HG02870 (cell line): Measurements from ENCODE around the gene KRT81.
A peak's percentile ranks its signal among the peaks of the same experiment; 100 is the strongest.

Experiments used
- ATAC-seq: cut with Tn5 transposase; IDR thresholded peaks from one replicate; pipeline ENCODE4 v1.9.1; 2021; ENCODE audit warnings: mild to moderate bottlenecking, moderate library complexity; ENCODE audit not compliant: unreplicated experiment

The KRT81 gene

GRCh38 chr12:52291267-52291935, at the start of gene KRT81:
KRT81 (minus strand) TSS chr12:52291534; CDS start chr12:52291465, 69 bp downstream.
- ATAC-seq: no peak

GRCh38 chr12:52338241-52338960, 47.1 kb upstream of the KRT81 start:
- ATAC-seq: no peak

GRCh38 chr12:52337054-52337453, 45.7 kb upstream of the KRT81 start:
- no peak for ATAC-seq

GRCh38 chr12:52336641-52337040, 45.3 kb upstream of the KRT81 start:
- no peak for ATAC-seq

- no peak for ATAC-seq
Measured at GRCh38 chr12:52335598-52336262, 44.4 kb upstream of the KRT81 start.

- no peak for ATAC-seq
Measured at GRCh38 chr12:52334185-52334584, 42.9 kb upstream of the KRT81 start.

- ATAC-seq: no peak
Measured at GRCh38 chr12:52333321-52333720, 42.0 kb upstream of the KRT81 start.

- ATAC-seq: no peak
Measured at GRCh38 chr12:52332381-52332780, 41.0 kb upstream of the KRT81 start.

GRCh38 chr12:52331833-52332232, 40.5 kb upstream of the KRT81 start:
- no peak for ATAC-seq

- ATAC-seq: no peak
Measured at GRCh38 chr12:52331039-52331438, 39.7 kb upstream of the KRT81 start.

GRCh38 chr12:52327830-52328500, 36.6 kb upstream of the KRT81 start:
- ATAC-seq: no peak

GRCh38 chr12:52327052-52327829, 35.9 kb upstream of the KRT81 start:
- peak; percentile 88 for ATAC-seq

- no peak for ATAC-seq
Measured at GRCh38 chr12:52324153-52324444, 32.8 kb upstream of the KRT81 start.

- no peak for ATAC-seq
Measured at GRCh38 chr12:52323416-52324152, 32.2 kb upstream of the KRT81 start.

GRCh38 chr12:52323001-52323400, 31.7 kb upstream of the KRT81 start:
- no peak for ATAC-seq

- no peak for ATAC-seq
Measured at GRCh38 chr12:52322069-52322468, 30.7 kb upstream of the KRT81 start.

GRCh38 chr12:52321418-52321817, 30.1 kb upstream of the KRT81 start:
- ATAC-seq: no peak

- no peak for ATAC-seq
Measured at GRCh38 chr12:52320784-52321400, 29.6 kb upstream of the KRT81 start, which contains the start of gene KRT83. KRT83 (minus strand) TSS chr12:52321398; CDS start chr12:52321335, 63 bp downstream.

- no peak for ATAC-seq
Measured at GRCh38 chr12:52319097-52319496, 27.8 kb upstream of the KRT81 start.
